GM18951 (cell line): Measurements from ENCODE around the gene FAAH.

Experiments used
- POLR2A ChIP-seq: IDR thresholded peaks from 4 replicates; pipeline ENCODE4 v1.6.1; 2011; ENCODE audit warnings: mild to moderate bottlenecking; ENCODE audit not compliant: insufficient read length, insufficient read depth; ENCODE audit errors: extremely low read depth
- in situ Hi-C: fragments of 300-500 bp; cut with MboI; formaldehyde crosslinking; loops from one replicate; pipeline ENCODE4 v1.12.0; 2022; ENCODE audit warnings: low sequenced_read_pairs, mixed read lengths, inconsistent platforms; ENCODE audit not compliant: unreplicated experiment

FAAH gene

DNA sequence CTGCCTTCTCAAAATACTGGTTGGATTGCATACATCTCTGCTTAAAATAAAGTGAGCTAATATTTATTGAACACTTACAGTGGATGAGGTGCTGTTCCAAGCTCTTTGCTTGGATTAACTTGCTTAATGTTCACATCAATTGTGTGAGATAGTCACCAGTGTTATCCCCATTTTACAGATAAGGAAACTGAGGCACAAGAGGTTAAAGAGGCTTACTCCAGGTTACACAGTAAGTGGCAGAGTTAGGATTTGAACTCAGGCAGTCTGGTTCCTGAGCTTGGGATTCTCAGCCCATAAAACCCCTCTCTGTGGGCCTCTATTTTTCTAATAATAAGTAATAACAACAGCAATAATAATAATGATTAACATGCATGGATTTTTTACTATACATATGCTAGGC is 13.6 kb upstream of the FAAH start:
- no peak for TF ChIP-seq POLR2A
- in situ Hi-C loops, result no loop called here

DNA sequence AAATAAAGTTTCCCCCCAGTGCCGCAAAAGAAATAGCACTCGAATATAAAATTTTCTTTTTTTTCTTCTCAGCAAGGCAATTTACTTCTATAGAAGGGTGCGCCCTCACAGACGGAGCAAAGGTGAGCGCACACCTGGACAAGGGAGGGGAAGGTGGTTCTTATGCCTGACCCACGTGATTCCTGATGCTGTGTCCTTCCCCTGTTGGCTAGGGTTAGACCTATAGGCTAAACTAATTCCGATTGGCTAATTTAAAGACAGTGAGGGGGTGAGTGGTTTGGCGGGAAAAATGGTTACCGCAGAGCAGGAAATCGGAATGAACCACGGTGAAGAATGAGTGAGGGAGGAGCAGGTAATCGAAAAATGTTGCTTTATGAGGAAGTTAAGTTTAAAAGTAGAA is 607 bp upstream of the FAAH start:
- in situ Hi-C loops, result no loop called here
- no peak for TF ChIP-seq POLR2A

DNA sequence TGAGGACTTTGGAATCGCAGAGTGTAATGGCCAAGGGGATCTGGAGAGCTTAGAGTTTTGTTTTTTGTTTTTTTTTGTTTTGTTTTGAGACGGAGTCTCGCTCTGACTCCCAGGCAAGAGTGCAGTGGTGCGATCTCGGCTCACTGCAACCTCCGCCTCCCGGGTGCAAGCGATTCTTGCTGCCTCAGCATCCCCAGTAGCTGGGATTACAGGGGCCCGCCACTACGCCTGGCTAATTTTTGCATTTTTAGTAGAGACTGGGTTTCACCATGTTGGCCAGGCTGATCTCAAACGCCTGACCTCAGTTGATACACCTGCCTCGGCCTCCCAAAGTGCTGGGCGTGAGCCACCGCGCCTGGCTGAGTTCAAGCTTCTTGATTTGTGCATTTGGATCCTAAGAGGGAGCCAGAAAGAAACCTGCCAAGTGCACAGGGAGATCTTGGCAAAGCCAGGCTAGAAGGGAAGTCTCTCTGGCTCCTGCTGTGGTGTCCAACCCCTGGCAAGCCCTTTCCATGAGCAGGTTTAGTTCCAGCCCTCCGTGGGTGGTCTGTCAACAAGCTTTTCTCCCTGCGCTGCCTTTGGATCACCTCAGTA is 852 bp downstream of the FAAH start:
- in situ Hi-C loops, result no loop called here
- no peak for TF ChIP-seq POLR2A

DNA sequence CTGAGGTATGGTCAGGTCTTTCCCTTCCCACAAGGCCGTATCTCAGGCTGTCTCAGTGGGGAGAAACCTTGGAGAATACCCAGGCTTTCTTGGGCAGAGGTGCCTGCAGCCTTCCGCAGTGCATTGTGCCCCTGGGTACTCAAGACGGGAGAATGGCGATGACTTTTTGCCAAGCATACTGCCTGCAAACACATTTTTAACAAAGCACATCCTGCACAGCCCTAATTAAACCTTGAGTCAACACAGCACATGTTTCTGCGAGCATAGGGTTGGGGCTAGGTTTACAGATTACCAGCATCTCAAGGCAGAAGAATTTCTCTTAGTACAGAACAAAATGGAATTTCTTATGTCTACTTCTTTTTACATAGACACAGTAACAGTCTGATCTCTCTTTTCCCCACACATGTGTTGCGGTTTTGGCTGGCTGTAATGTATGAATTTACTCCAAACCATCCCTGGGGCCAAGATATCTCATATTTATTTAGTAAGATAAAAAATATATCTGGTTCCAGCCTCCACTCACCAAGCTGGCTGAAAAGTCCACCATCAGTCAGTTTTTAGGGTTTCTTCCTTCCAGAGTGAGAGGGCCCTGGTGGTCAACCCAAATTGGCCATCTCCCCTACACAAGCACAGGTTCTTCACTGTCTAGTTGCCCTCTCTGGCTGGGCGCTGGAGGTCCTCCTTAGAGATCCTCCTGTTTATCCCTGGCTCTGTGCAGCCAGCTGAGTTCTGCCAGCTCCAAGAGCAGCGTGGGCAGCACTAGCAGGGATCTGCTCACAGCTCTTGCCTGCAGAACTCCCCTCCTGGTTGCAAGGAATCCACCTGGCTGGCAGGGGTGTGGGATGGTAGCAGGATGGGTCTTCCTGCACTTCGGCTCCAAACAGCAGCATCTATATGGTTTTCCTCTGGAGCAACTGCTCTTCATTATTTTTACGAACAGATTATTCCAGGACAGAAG is 2.6 kb downstream of the FAAH start:
- no peak for TF ChIP-seq POLR2A
- in situ Hi-C loops, result no loop called here

DNA sequence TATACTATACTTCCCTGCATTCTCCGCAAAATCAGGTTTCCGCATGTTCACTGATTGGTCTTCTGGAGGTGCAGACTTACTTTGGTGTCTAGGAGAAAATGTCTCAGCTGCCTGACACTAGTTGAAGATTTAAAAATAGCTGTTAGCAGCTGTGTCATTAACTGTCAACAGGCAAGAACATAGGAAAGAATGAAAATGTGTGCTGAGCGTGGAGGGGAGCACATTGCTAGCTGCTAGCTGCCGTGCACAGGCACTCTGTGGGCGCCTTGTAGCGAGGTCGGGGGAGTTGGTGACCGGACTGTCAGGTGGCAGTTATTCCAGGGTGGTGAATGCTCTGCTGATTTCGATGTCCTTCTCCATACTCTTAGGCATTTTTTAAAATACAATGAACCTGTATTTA is 5.2 kb downstream of the FAAH start:
- no peak for TF ChIP-seq POLR2A
- in situ Hi-C loops, result no loop called here

DNA sequence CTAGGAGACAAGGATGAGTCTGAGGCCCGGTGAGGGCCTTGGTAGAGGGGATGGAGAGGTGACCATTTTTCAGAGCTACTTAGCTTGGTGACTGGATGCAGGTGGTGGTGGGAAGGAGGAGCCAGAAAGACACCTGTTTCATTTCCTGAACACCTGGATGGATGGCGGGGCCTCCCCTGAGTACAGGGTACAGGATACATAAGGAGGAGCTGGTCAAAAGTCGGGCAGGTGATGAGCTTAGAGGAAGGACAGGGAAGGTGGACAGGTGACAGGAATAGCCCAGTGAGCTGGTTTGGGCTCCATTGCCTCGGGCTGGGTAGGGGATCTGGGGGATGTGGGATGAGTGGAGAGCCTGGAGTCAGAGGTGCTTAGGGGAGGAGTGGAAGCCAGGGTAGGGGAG is 6.3 kb downstream of the FAAH start:
- in situ Hi-C loops, result no loop called here
- no peak for TF ChIP-seq POLR2A

DNA sequence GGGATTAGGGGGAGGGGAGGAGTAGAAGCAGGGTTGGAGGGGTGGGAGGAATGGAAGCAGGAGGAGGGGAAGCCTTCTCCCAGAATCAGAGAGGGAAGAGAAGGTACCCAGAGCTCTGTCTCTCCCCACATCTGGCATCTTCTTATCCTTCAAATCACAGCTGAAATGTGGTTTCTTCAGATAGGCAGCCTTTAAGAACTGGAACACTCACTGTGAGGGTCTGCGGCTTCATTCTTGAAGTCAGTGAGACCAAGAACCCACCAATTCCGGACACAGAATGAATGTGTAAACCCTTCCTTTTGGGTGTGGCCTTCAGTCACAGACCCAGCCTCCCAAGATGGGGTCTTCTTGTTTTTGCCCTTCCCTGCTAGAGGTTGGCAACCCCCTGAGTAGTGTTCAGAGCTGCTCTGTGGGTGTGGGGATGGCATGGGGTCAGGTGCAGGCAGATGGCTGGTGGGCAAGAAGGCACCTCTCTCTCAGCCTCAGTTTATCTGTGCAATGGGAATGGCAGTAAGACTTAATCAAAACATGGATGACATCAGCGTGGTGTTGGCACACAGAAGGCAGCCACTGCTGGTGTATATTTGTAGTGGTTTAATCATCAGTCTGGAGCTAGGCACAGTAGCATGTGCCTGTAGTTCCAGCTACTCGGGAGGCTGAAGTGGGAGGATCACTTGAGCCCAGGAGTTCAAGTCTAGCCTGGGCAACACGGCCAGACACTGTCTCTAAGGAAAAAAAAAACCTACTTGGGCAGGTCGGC is 7.2 kb downstream of the FAAH start:
- TF ChIP-seq POLR2A, result no peak
- in situ Hi-C loops, result no loop called here

DNA sequence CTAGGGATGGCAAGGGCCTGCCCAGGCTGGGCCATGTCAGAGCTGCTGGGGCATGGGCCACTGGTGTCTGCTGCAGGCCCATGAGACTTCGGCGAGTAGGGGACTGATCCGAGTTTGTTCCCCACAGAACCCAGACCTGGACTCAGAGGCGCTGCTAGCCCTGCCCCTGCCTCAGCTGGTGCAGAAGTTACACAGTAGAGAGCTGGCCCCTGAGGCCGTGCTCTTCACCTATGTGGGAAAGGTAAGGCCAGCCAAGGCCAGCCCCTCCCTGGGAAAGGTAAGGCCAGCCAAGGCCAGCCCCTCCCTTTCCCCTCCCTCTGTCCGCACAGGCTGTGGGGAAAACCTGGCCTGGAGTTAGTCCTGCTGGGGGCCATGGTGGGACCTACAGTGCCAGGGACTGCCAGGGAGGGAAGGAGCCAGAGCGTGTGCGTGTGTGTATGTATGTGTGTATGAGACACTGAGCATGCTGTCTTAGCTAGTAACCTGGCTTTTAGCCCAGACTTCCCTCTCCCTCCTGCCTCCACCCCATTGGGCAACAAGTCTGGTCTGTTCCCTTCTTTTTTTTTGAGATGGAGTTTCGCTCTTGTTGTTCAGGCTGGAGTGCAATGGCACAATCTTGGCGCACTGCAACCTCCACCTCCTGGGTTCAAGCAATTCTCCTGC is 8.0 kb downstream of the FAAH start:
- no peak for TF ChIP-seq POLR2A
- in situ Hi-C loops, result no loop called here

DNA sequence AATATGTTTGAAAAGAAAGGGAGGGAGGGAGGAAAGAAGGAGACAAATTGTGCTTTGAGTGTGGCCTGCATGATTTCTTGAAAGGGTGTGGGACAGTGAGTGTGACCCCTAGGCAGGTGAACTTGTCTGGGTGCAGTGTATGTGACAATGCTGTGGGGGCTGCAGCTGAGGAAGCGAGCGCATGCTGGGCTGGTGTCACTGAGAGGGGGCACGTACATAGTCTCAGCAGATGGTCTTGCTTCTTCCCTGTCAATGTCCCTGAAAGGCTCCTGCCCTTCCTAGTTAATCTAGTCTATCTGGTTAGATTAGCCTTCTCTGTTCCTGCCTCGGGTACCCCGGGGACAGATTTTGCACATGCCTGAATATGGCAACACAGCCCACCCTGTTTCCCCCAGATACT is 9.8 kb downstream of the FAAH start:
- no peak for TF ChIP-seq POLR2A
- in situ Hi-C loops, result no loop called here

DNA sequence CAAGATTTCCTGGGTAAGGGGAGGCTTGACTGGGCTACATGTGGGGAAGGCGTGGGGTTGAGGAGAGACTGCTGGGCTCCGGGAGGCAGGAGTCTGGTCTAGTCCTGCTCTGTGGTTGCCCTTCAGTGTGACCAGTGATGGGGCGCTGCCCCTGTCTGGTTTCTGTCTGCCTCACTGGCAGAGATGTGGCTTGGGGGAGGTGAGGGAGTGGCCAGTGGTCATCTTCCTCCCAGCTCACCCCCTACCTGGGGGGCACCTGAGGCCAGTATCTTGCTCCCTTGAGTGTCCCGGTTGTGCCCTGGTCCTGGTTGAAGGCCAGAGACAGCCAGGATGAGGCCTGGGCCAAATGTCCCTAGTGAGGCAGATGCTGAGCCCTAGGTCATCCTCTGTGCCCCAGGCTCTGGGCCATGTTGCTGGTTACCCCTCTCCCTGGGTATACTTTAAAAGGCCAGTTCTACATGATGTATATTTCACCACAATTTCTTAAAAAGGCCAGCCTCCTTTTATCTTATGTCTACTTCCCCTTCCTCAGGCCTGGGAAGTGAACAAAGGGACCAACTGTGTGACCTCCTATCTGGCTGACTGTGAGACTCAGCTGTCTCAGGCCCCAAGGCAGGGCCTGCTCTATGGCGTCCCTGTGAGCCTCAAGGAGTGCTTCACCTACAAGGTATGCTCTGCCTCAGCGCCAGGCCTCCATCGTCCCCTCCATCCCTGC is 10.5 kb downstream of the FAAH start:
- no peak for TF ChIP-seq POLR2A
- in situ Hi-C loops, result no loop called here

DNA sequence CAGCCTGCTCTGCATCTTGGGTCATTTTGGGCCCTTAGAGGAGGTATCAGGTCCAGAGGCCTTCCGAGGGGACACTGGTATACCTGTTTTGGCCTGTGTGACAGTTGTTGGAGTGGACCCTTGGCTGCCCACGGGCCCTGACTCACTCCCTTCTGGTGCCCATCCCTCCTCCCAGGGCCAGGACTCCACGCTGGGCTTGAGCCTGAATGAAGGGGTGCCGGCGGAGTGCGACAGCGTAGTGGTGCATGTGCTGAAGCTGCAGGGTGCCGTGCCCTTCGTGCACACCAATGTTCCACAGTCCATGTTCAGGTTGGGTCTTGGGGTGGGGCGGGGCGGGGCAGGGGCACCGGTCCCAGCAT is 11.1 kb downstream of the FAAH start:
- TF ChIP-seq POLR2A, result no peak
- in situ Hi-C loops, result no loop called here

DNA sequence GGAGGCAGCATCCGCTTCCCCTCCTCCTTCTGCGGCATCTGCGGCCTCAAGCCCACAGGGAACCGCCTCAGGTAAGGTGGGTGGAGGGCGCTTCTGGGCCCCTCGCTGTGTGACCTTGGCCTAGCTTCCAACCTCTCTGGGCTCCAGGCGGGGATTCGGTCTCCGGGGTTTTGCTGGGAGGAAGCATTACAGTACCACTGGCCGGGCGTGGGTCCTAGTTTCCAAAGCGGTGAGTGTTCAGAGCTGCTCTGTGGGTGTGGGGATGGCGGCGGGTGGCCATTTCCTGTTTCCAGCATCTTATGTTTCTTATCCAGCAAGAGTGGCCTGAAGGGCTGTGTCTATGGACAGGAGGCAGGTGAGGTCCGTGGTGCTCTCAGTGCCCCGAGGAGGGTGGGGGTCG is 11.6 kb downstream of the FAAH start:
- in situ Hi-C loops, result no loop called here
- TF ChIP-seq POLR2A, result no peak
